ENCODE data around the gene IL23R.
"Not testable (repeated sequence)": the region's sequence is repeated elsewhere in the genome, so short reads cannot be mapped to it uniquely, and the experiment has no call there.

IL23R gene

DNA sequence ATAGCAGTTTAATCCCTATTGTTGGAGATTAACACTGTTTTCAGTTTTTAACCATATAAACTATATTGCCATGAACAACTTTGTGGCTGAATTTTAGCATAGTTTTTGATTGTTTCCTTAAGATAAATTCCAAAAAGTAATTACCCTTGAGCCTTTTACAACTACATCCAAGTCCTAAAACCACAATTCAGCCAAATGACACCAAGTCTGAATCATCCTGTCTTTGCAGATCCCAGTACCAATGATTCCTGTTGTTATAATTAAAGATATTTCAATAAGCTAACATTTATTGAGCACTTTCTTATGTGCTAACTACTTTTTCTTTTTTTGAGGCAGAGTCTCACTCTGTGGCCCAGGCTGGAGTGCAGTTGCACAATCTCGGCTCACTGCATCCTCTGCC, 35.6 kb downstream of the IL23R start:
- no peak for DNase-seq (ENCODE audit: low read depth)
- no peak overlapping the region for H3K4me3 ChIP-seq (replicated peaks; ENCODE audit: low read depth, low read length)
- TF ChIP-seq, protein P1, sequence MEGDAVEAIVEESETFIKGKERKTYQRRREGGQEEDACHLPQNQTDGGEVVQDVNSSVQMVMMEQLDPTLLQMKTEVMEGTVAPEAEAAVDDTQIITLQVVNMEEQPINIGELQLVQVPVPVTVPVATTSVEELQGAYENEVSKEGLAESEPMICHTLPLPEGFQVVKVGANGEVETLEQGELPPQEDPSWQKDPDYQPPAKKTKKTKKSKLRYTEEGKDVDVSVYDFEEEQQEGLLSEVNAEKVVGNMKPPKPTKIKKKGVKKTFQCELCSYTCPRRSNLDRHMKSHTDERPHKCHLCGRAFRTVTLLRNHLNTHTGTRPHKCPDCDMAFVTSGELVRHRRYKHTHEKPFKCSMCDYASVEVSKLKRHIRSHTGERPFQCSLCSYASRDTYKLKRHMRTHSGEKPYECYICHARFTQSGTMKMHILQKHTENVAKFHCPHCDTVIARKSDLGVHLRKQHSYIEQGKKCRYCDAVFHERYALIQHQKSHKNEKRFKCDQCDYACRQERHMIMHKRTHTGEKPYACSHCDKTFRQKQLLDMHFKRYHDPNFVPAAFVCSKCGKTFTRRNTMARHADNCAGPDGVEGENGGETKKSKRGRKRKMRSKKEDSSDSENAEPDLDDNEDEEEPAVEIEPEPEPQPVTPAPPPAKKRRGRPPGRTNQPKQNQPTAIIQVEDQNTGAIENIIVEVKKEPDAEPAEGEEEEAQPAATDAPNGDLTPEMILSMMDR (IDR thresholded peaks at IDR 0.05; ENCODE audit: low read length, missing control alignments): no peak

DNA sequence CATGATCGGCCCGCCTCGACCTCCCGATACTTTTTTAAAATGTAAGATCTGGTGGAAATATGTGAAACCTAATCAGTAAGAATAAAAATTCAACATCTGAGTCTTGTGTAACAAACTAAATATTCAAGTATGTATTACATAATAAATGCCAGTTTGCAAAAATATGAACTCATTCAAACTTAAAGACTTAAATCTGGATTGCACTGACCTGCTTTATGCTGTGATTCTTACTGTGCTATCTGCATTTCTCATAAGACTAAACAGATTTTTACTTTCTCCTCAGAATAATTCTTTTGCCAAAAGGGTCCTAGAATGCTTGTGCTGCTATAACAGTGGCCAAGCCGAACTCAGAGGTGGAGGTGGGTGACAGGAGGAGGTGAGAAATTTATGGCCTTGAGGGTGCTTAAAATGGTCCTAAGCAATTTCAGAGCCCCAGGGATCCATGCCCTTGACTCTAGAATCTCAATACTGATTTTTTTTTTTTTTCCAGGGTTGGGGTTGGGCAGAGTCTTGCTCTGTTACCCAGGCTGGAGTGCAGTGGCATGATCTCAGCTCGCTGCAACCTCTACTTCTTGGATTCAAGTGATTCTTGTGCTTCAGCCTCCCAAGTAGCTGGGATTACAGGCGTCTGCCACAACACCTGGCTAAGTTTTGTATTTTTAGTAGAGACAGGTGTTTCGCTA, 38.2 kb downstream of the IL23R start:
- TF ChIP-seq, protein P1 (IDR thresholded peaks at IDR 0.05; ENCODE audit: low read length, missing control alignments): no peak
- no peak overlapping the region for H3K4me3 ChIP-seq (replicated peaks; ENCODE audit: low read depth, low read length)

DNA sequence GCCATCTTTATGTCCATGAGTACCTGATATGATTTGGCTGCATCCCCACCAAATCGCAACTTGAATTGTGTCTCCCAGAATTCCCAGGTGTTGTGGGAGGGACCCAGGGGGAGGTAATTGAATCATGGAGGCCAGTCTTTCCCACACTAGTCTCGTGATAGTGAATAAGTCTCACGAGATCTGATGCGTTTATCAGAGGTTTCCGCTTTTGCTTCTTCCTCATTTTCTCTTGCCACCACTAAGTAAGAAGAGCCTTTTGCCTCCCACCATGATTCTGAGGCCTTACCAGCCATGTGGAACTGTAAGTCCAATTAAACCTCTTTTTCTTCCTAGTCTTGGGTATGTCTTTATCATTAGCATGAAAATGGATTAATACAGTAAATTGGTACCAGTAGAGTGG, 41.1 kb downstream of the IL23R start:
- H3K4me3 ChIP-seq (replicated peaks; ENCODE audit: low read depth, low read length); DNase-seq (ENCODE audit: low read depth): not testable (repeated sequence)

More for the DNA sequence above, 38.2 kb downstream of the IL23R start:
- DNase-seq (ENCODE audit: low read depth): no peak

DNA sequence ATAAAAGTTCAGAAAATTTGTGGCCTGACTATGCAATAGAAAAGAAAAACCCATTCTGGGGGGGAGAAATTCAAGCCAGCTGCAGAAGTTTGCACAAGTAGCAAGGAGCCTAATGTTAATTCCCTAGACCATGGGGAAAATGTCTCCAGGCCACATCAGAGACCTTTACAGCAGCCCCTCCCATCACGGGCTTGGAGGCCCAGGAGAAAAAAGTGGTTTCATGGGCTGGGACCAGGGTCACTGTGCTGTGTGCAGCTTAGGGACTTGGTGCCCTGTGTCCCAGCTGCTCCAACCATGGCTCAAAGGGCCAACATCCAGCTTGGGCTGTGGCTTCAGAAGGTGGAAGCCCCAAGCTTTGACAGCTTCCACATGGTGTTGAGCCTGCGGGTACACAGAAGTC, 42.0 kb downstream of the IL23R start:
- TF ChIP-seq, protein P1 (IDR thresholded peaks at IDR 0.05; ENCODE audit: low read length, missing control alignments): no peak
- no peak for DNase-seq (ENCODE audit: low read depth)
- H3K4me3 ChIP-seq (replicated peaks; ENCODE audit: low read depth, low read length): no peak overlapping the region

DNA sequence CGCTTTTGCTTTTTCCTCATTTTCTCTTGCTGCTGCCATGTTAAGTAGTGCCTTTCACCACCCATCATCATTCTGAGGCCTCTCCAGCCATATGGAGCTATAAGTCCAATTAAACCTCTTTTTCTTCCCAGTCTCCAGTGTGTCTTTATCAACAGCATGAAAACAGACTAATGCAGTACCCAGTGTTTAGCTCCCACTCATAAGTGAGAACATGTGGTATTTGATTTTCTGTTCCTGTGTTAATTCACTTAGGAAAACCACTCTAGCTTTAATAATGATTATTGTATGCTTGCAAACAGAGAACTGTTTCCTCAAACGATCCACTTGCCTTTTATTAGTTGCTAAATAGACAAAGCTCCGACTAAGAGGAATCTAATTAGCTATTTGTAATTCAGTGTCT, 43.3 kb downstream of the IL23R start:
- no peak overlapping the region for H3K4me3 ChIP-seq (replicated peaks; ENCODE audit: low read depth, low read length)
- DNase-seq (ENCODE audit: low read depth): no peak
- TF ChIP-seq, protein P1 (IDR thresholded peaks at IDR 0.05; ENCODE audit: low read length, missing control alignments): no peak

DNA sequence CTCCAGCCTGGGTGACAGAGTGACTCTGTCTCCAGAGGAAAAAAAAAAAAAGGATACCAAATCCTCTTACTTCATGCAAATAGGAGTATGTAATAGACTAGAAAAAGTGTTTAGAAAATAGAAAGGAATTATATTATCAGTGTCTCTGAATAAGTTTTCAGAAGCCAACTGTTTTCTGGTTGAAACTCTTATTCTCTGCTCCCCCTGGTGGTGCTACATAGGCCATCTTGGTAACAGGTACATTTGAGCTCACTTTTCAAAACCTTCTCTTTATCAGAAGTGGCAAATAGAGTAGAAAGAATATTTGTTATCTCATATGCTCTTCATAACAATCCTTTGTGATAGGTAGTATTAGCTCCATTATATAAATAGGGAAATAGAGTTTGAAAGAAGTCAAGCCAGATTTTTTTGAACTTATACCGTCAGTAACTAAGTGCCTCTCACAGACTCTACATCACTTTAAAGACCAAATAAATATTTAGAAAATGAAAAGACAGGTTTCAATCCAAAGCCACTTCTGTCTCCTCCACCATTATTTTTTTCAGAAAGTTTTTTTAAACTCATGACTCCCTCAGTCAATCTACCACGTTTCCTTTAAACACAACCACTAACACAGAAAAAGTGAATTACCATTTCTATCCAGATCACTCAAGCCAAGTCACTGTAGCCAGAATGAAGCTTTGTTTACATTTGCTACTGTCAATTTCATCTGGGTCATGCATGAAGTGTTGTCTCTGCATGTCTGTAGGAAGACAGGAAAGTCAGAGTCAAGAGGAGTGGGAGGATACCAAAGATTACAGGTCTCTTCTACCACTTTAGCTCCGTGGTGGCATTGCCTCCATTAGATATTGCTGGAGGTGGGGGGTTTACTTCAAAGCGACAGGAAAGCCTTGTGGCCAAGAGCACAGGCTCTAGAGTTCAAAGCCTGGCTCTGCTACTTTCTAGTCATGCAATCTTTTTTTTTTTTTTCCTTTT, 45.6 kb downstream of the IL23R start:
- TF ChIP-seq, protein P1 (IDR thresholded peaks at IDR 0.05; ENCODE audit: low read length, missing control alignments): peak; percentile 76
- no peak overlapping the region for H3K4me3 ChIP-seq (replicated peaks; ENCODE audit: low read depth, low read length)
- peak; percentile 54 for DNase-seq (ENCODE audit: low read depth)

DNA sequence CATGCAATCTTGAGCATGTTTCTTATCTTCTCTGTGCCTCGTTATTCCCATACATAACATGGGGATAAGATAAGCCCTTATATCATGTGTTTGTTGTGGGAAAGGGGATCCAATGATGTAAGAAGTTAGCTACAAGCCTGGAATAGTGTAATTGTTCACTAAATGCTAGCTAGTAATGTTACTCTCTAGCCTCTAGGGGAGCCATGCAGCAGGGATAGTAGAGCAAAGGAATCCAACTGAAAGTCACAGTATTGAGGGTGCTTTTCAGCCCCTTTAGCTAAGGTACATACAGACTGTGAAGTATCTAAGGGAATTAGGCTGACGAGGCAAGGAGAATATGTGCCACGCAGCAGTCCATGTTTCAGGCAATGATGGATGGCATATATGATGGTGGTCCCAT, 46.9 kb downstream of the IL23R start:
- H3K4me3 ChIP-seq (replicated peaks; ENCODE audit: low read depth, low read length): no peak overlapping the region
- DNase-seq (ENCODE audit: low read depth): peak; percentile 31
- TF ChIP-seq, protein P1 (IDR thresholded peaks at IDR 0.05; ENCODE audit: low read length, missing control alignments): peak; percentile 77

Data from fibroblast of pulmonary artery (primary cell).